HepG2 (cell line): Measurements from ENCODE around the gene FHIT. TPM values are rescaled to one million over a fixed set of nuclear protein-coding genes. Genes with fewer than 3 reads are reported as not detected.

Source experiments
- ATAC-seq: fragments of 200-7000 bp; cut with Tn5 transposase; 3 replicates; pipeline ENCODE4 v1.9.1; 2020; ENCODE audit warnings: mild to moderate bottlenecking, moderate library complexity
- BruUV-seq: library from RNA; stranded (reverse); fragments of 400-500 nt; replicated peaks from 2 replicates; lab custom pipeline; 2021; lab: Mats Ljungman, UMichigan
- CTCF ChIA-PET: fragments of 300-600 bp; formaldehyde crosslinking; extraction: SDS; loops from one replicate; lab custom pipeline; 2021; ENCODE audit warnings: low total read pairs, inconsistent platforms, low intra/inter-chr PET ratio; lab: Yijun Ruan, JAX
- POLR2A ChIA-PET: fragments of 350-600 bp; sonication (Branson Sonifier 250); formaldehyde crosslinking; loops from one replicate; lab custom pipeline; 2020; ENCODE audit warnings: antibody characterized with exemption, inconsistent platforms; lab: Yijun Ruan, JAX
- DNase-seq: peaks from one replicate; pipeline ENCODE4 v3.0.0-alpha.2; 2015; ENCODE audit warnings: low spot score
- FAIRE-seq: peaks from 3 replicates; lab custom pipeline; 2011; peaks lifted over from hg19 to GRCh38; lab: Jason Lieb, UNC
- H2AFZ ChIP-seq: one replicate; pipeline ENCODE4 v1.6.1; 2011; ENCODE audit warnings: low read length, inconsistent platforms
- H3K27ac ChIP-seq: fragments of 300-600 bp; 3 replicates; pipeline ENCODE4 v1.8.0; 2011; ENCODE audit warnings: mixed run types, mild to moderate bottlenecking, mixed read lengths, low read length, inconsistent platforms; ENCODE audit not compliant: insufficient read depth; ENCODE audit errors: extremely low read length
- H3K27me3 ChIP-seq, 2 experiments: fragments of 200-600 bp in 1 of 2; 2 replicates in 1 of 2; 3 replicates in 1 of 2; pipeline versions ENCODE4 v1.6.0 to v1.8.0; 2011; ENCODE audit warnings: low read length in 2 of 2, mild to moderate bottlenecking in 2 of 2, moderate library complexity in 2 of 2, inconsistent platforms in 1 of 2; ENCODE audit not compliant: insufficient read depth in 2 of 2, control insufficient read depth in 1 of 2
- H3K36me3 ChIP-seq, 2 experiments: fragments of 200-600 bp in 1 of 2; replicated peaks in 1 of 2; 2 replicates in 1 of 2; 3 replicates in 1 of 2; pipeline versions ENCODE4 v1.5.1 to v1.8.0; 2011; ENCODE audit warnings: low read length in 2 of 2, inconsistent platforms in 1 of 2; ENCODE audit not compliant: insufficient read depth in 2 of 2, control insufficient read depth in 1 of 2
- H3K4me1 ChIP-seq: 2 replicates; pipeline ENCODE4 v1.5.1; 2012; ENCODE audit warnings: low read length, inconsistent platforms; ENCODE audit not compliant: insufficient read depth
- H3K4me2 ChIP-seq: 2 replicates; pipeline ENCODE4 v1.6.0; 2011; ENCODE audit warnings: low read depth, low read length, inconsistent platforms
- H3K4me3 ChIP-seq, 3 experiments: fragments of 200-600 bp in 1 of 3; sonication (generic), shearing (Covaris generic) in 1 of 3; replicated peaks in 1 of 3; 2 replicates each; pipeline ENCODE4 v1.5.1; 2011 to 2016; ENCODE audit warnings: low read length in 3 of 3, inconsistent platforms in 2 of 3, low read depth in 2 of 3, mild to moderate bottlenecking in 2 of 3, control low read depth in 1 of 3, mixed read lengths in 1 of 3; ENCODE audit not compliant: insufficient read depth in 1 of 3
- H3K79me2 ChIP-seq: one replicate; pipeline ENCODE4 v1.6.1; 2011; ENCODE audit warnings: low read length, inconsistent platforms; ENCODE audit not compliant: insufficient read depth
- H3K9ac ChIP-seq: 2 replicates; pipeline ENCODE4 v1.6.0; 2011; ENCODE audit warnings: mild to moderate bottlenecking, low read depth, low read length, inconsistent platforms; ENCODE audit not compliant: insufficient read depth
- H3K9me3 ChIP-seq: 2 replicates; pipeline ENCODE4 v1.5.1; 2012; ENCODE audit warnings: mild to moderate bottlenecking, low read length
- H4K20me1 ChIP-seq: 2 replicates; pipeline ENCODE4 v1.6.0; 2011; ENCODE audit warnings: inconsistent platforms, mild to moderate bottlenecking, low read length, moderate library complexity; ENCODE audit not compliant: insufficient read depth
- CAMTA2 ChIP-seq: sonication (generic); formaldehyde crosslinking; IDR thresholded peaks from 2 replicates; pipeline ENCODE4 v1.4.0; 2020; ENCODE audit warnings: mild to moderate bottlenecking, missing genetic modification reagents, borderline replicate concordance
- CC2D1A ChIP-seq: sonication (generic); formaldehyde crosslinking; IDR thresholded peaks from 2 replicates; pipeline ENCODE4 v1.8.1; 2023; ENCODE audit warnings: mild to moderate bottlenecking, missing genetic modification reagents
- CENPBD1 ChIP-seq: sonication (generic); formaldehyde crosslinking; IDR thresholded peaks from 2 replicates; pipeline ENCODE4 v1.8.0; 2022; ENCODE audit warnings: missing genetic modification reagents, low read depth, mild to moderate bottlenecking, borderline replicate concordance
- EZH2 ChIP-seq: conservative IDR thresholded peaks from 2 replicates; pipeline ENCODE4 v1.6.1; 2012; ENCODE audit warnings: mild to moderate bottlenecking, low read depth, low read length, moderate library complexity
- MED8 ChIP-seq: sonication (generic); formaldehyde crosslinking; IDR thresholded peaks from 2 replicates; pipeline ENCODE4 v1.8.1; 2023; ENCODE audit warnings: mild to moderate bottlenecking, missing genetic modification reagents; ENCODE audit not compliant: insufficient replicate concordance
- MLLT10 ChIP-seq: sonication (generic); formaldehyde crosslinking; IDR thresholded peaks from 2 replicates; pipeline ENCODE4 v1.4.0; 2020; ENCODE audit warnings: missing genetic modification reagents
- NBN ChIP-seq: fragments of 450-650 bp; conservative IDR thresholded peaks from 2 replicates; pipeline ENCODE4 v1.6.1; 2017
- REPIN1 ChIP-seq: sonication (generic); formaldehyde crosslinking; IDR thresholded peaks from 2 replicates; pipeline ENCODE4 v1.8.0; 2022; ENCODE audit warnings: missing genetic modification reagents, low read depth, mild to moderate bottlenecking, borderline replicate concordance
- SIX4 ChIP-seq: sonication (generic); formaldehyde crosslinking; IDR thresholded peaks from 2 replicates; pipeline ENCODE4 v1.4.0; 2020; ENCODE audit warnings: missing genetic modification reagents
- SP2 ChIP-seq: sonication (generic); formaldehyde crosslinking; IDR thresholded peaks from 2 replicates; pipeline ENCODE4 v1.5.1; 2020; ENCODE audit warnings: mild to moderate bottlenecking, missing genetic modification reagents
- TOPORS ChIP-seq: sonication (generic); formaldehyde crosslinking; IDR thresholded peaks from 2 replicates; pipeline ENCODE4 v1.8.0; 2023; ENCODE audit warnings: mild to moderate bottlenecking, missing genetic modification reagents
- ZFP36L1 ChIP-seq: sonication (generic); formaldehyde crosslinking; IDR thresholded peaks from 2 replicates; pipeline ENCODE4 v1.8.0; 2022; ENCODE audit warnings: mild to moderate bottlenecking, missing genetic modification reagents, moderate library complexity
- ZNF382 ChIP-seq: sonication (generic); formaldehyde crosslinking; IDR thresholded peaks from 2 replicates; pipeline ENCODE4 v1.5.0; 2020; ENCODE audit warnings: missing genetic modification reagents, mild to moderate bottlenecking, borderline replicate concordance
- ZNF629 ChIP-seq: sonication (generic); formaldehyde crosslinking; conservative IDR thresholded peaks from 2 replicates; pipeline ENCODE4 v1.5.0; 2020; ENCODE audit warnings: missing genetic modification reagents
- ZNF746 ChIP-seq: sonication (generic); formaldehyde crosslinking; IDR thresholded peaks from 2 replicates; pipeline ENCODE4 v1.8.0; 2022; ENCODE audit warnings: mild to moderate bottlenecking, missing genetic modification reagents
- ZSCAN5A ChIP-seq: sonication (generic); formaldehyde crosslinking; IDR thresholded peaks from 2 replicates; pipeline ENCODE4 v1.8.0; 2022; ENCODE audit warnings: mild to moderate bottlenecking, missing genetic modification reagents, borderline replicate concordance
- WGBS: methylation state at CpG from one replicate; pipeline ENCODE4 v1.1.6; 2017; ENCODE audit warnings: low lambda C conversion rate; 5-methylcytosine and 5-hydroxymethylcytosine counted together
- in situ Hi-C: cut with HindIII; loops from 2 replicates; pipeline ENCODE4 v1.10.0; 2017; ENCODE audit warnings: low pct_unique_long_range_greater_than_20kb; ENCODE audit not compliant: extremely low pct_ligation_motif_present
- intact Hi-C: fragments of 100-400 bp; cut with micrococcal nuclease; formaldehyde crosslinking; loops from one replicate; pipeline ENCODE4 v1.10.0; 2022; ENCODE audit not compliant: unreplicated experiment
- polyA plus RNA-seq, 8 experiments: library from polyadenylated mRNA; depleted of rRNA in 3 of 8; stranded (reverse) in 7 of 8; unstranded in 1 of 8; fragments of >200 nt; fragmentation: Illumina TruSeq in 4 of 8; extraction: Trizol in 4 of 8; gene quantifications; 2 replicates each; pipeline versions ENCODE4 v1.2.1 to v1.2.3, GENCODE V29; 2011 to 2016; ENCODE audit warnings: low read depth in 4 of 8, missing spikeins in 1 of 8, mixed read lengths in 1 of 8; ENCODE audit not compliant: insufficient read depth in 1 of 8
- total RNA-seq, 5 experiments: library from RNA; depleted of rRNA; stranded (reverse); fragments of >200 nt; fragmentation: Illumina TruSeq; extraction: Trizol; gene quantifications; 2 replicates each; pipeline ENCODE4 v1.2.3, GENCODE V29; 2016; ENCODE audit warnings: low read depth in 1 of 5
- TF ChIP-seq, protein P1 (sequence below): sonication (generic); formaldehyde crosslinking; IDR thresholded peaks from 2 replicates; pipeline ENCODE4 v1.4.0; 2020; ENCODE audit warnings: missing genetic modification reagents
- TF ChIP-seq, protein P2 (sequence below): sonication (generic); formaldehyde crosslinking; IDR thresholded peaks from 2 replicates; pipeline ENCODE4 v1.8.1; 2023; ENCODE audit warnings: mild to moderate bottlenecking, missing genetic modification reagents

The FHIT gene
- total and polyA plus RNA-seq, 2 of the 13 experiments (the other 11 are each of a cell fraction or from before 2014, with no cell fraction given) = 4.0 to 4.6 TPM

DNA sequence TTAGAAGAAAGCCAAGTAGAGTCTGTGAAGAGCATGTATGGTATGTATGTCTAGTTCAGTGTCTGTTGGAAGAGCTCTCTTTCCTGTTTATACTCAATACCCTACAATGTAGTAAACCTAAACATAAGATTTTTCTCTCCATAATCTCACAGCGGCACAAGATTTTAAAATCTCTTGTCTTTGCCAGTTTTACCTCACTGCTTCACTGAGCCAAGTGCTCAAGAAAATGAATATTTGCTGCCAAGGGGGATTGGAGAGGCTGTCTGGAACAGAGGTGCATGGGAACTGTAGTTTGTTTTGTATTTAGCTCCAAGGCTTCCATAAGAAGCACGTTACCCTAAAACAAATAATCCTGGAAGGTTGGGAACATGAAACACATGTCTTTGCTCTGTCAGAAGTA lies 49.5 kb upstream of the FHIT start:
- Histone ChIP-seq H3K9ac (no peak overlapping the region), H3K27me3 (no peaks in the 10 kb centered on the region)
- BruUV-seq = no TSS peak
- TF ChIP-seq CC2D1A = no peak
- TF ChIP-seq SIX4 = no peak
- TF ChIP-seq CAMTA2 (CRISPR knock-in tag) = no peak
- TF ChIP-seq SP2 (CRISPR knock-in tag) = no peak
- TF ChIP-seq, protein P1, sequence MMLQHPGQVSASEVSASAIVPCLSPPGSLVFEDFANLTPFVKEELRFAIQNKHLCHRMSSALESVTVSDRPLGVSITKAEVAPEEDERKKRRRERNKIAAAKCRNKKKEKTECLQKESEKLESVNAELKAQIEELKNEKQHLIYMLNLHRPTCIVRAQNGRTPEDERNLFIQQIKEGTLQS (CRISPR knock-in tag) = no peak
- no peak for TF ChIP-seq ZNF629 (CRISPR knock-in tag)
- TF ChIP-seq EZH2 = no peak
- no peak for TF ChIP-seq NBN
- no peak for TF ChIP-seq TOPORS (CRISPR knock-in tag)
- TF ChIP-seq, all 625 proteins: peak for 0
- H4K20me1 ChIP-seq = no peaks in the 10 kb centered on the region
- in situ Hi-C loops = no loop called here
- no peaks in the 10 kb centered on the region for H3K36me3 ChIP-seq
- no peaks in the 10 kb centered on the region for H3K9me3 ChIP-seq
- FAIRE-seq = no peak
- H3K79me2 ChIP-seq = no peaks in the 10 kb centered on the region
- ChIA-PET POLR2A (no interaction called here), CTCF (no interaction called here)
- no peak for ATAC-seq
- H3K27ac ChIP-seq = no peak overlapping the region
- H3K4me3 ChIP-seq = no peak overlapping the region
- intact Hi-C loops = no loop called here
- H3K4me1 ChIP-seq = no peaks in the 10 kb centered on the region
- WGBS = 66% methylated on average over 2 of the region's 2 CpGs
- H2AFZ ChIP-seq = no peak overlapping the region
- H3K4me2 ChIP-seq = no peak overlapping the region
- no peak for DNase-seq

- in situ Hi-C loops (no loop called here), intact Hi-C loops (no loop called here)
- CTCF ChIA-PET = no interaction called here
- no peak for FAIRE-seq
- no peak overlapping the region for H3K27ac ChIP-seq
- no peaks in the 10 kb centered on the region for H3K9me3 ChIP-seq
- no peak for ATAC-seq
- H3K4me2 ChIP-seq = no peak overlapping the region
- H3K79me2 ChIP-seq = no peaks in the 10 kb centered on the region
- POLR2A ChIA-PET = no interaction called here
- no peak overlapping the region for H3K9ac ChIP-seq
- H4K20me1 ChIP-seq = no peaks in the 10 kb centered on the region
- H2AFZ ChIP-seq = no peak overlapping the region
- TF ChIP-seq ZNF382 = no peak
- TF ChIP-seq, protein P2, sequence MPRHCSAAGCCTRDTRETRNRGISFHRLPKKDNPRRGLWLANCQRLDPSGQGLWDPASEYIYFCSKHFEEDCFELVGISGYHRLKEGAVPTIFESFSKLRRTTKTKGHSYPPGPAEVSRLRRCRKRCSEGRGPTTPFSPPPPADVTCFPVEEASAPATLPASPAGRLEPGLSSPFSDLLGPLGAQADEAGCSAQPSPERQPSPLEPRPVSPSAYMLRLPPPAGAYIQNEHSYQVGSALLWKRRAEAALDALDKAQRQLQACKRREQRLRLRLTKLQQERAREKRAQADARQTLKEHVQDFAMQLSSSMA (CRISPR knock-in tag) = no peak
- TF ChIP-seq ZSCAN5A (CRISPR knock-in tag) = no peak
- TF ChIP-seq MLLT10 (CRISPR knock-in tag) = no peak
- TF ChIP-seq CENPBD1 (CRISPR knock-in tag) = no peak
- TF ChIP-seq ZNF746 = no peak
- TF ChIP-seq MED8 = no peak
- no peak for TF ChIP-seq REPIN1 (CRISPR knock-in tag)
- TF ChIP-seq ZFP36L1 (CRISPR knock-in tag) = no peak
- BruUV-seq = no TSS peak
- 14% methylated on average over 4 of the region's 4 CpGs for WGBS
- H3K4me3 ChIP-seq = no peak overlapping the region
- no peak for DNase-seq
- H3K36me3 ChIP-seq = no peaks in the 10 kb centered on the region
- no peaks in the 10 kb centered on the region for H3K4me1 ChIP-seq
- H3K27me3 ChIP-seq = no peaks in the 10 kb centered on the region
Observed at GRCh38 chr3:61300006-61300380, 48.7 kb upstream of the FHIT start.
